NOMO-1 (cell line): ENCODE measurements around the gene CIDEB.

Experiments used
- DNase-seq, 2 experiments: peaks; one replicate each; lab custom pipeline; 2025; ENCODE audit not compliant: unreplicated experiment in 2 of 2; lab: John Stamatoyannopoulos, UW

The CIDEB gene

DNA sequence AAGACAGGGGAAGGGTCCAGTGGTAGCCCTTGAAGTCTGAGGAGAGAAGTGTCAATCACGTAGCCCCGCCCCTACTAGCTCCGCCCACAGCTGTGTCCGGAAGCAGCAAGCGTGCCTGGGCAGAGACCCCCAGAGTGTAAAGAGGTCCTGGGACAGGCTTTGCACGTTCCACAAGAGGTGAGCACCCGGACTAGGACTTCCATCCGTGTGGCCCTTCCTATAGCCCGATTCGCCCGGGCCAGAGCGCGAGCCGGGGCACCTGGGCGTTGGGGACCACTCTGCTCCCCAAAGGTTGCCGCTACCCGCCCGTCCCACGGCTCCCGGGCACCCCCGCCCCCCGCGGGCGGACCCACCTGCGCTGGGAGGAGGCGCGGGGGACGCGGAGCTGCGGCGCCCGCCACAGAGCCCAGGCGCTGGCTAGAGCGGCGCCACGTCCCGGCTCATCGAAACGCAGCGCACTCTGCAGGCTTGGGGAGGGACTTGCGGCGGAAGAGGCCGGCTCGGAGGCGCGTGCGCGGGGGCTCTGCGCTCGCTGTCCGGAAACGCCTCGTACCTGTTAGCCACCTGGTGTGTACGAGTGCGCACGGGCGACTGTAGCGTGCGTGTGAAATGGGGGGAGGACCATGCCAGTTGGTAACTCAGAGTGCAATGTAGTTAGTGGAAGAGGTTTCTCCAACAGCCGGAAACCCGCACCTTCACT, 36.5 kb downstream of the CIDEB start, which contains the start of gene RABGGTA:
Gene RABGGTA (minus strand): TSS at position 464 of the 700 bp plus-strand sequence. CDS start 482 bp downstream, outside the sequence.
- DNase-seq = peak; percentile 78 to 91

- DNase-seq = no peak
Observed at GRCh38 chr14:24270537-24271133, 37.1 kb downstream of the CIDEB start.

DNA sequence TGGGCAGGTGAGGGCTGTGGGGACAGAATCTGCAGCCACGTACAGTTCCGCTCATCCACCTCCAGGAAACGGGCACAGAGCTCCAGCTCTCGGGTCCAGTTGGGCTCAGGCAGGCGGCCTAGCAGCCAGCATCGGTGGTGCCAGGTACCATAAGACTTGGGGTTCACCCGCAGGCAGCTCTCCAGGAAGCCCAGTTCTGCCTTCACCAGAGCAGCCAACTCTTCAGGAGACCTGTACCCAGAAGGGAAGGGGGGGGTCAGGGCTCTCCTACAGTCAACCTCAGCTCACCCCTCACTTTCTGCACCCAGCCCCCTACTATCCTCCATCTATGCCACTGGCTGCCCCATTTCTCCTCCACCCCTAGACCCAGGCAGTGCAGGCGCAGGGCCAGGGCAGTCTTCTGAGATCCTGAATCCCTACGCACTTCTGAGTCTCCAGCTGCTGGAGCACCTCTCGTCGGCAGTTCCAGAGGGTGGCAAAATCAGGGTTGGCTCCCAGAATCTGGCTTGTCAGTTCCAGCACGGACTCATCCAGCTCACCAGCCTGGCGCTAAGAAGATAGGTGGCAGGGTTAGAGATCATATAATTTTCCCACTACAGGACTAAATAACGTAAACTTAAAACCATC, 37.8 kb downstream of the CIDEB start:
- no peak for DNase-seq

GRCh38 chr14:24269368-24269767, 38.4 kb downstream of the CIDEB start:
- DNase-seq = no peak

GRCh38 chr14:24268225-24268624, 39.6 kb downstream of the CIDEB start:
- no peak for DNase-seq

- no peak for DNase-seq
Observed at GRCh38 chr14:24267516-24267915, 40.3 kb downstream of the CIDEB start.

GRCh38 chr14:24266344-24267244, 41.2 kb downstream of the CIDEB start:
- no peak for DNase-seq

DNA sequence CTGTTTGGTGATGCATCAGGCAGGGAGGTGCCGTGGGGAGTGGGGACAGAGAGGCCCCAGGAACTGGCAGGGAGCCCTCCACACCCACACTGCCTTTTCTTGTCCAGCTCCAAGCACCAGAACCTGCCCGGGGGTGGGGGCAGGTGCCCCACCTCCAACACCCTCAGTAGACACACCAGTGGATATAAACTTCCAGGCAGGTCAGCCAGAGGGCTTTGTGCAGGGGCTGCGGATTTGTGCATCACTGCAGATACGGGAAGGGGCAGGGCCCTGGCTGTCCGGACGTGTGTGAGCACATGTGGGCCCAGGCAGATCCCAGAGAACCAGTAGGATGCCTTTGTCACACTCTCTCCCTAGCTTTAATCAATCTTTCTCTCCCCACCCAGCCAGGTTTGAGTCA, 43.5 kb downstream of the CIDEB start:
- no peak for DNase-seq

GRCh38 chr14:24263848-24264247, 43.9 kb downstream of the CIDEB start:
- DNase-seq = no peak

DNA sequence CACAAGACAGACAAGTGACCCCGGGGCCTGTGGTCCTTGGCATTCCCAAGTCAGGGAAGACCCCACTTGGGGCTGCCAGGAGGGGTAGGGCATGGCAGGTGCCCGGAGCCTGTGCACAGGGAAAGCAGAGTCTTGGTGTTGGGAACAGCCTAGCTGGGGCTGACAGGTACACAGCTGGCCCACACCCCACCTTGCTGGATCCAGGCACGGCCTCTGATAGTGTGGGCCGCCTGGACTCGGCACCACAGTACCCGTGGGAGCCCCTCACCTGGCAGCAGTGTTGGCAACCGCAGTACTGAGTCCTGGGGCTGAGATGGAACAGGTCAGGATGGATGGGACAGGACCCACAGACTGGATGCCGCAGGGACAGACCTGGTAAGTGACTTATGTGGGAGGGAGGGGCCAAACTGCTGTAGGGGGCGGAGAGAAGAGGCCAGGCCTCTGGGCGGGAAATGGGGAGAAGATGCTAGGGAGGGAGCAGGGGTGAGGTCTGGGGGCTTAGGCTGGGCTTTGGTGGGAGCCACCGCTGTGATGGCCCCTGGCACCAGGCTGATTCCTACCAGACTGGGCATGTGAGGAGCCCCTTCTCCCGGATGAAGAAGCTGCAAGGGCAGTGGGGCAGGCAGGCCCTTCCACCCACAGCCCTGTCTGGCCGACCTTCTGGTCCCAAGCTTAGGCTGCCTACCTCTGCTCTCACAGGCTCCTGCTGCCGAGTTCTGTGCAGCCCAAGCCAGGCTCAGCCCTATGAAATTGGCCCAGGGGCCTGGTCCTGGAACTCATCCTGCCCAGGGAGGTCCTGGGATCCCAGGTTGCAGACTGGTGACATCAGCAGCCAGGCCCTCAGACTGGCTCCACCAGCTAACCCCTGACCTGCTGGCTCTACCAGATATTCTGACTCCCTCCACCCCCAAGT, 44.7 kb downstream of the CIDEB start, which contains the start of gene TGM1:
Gene TGM1 (minus strand): TSS at position 357 of the 913 bp plus-strand sequence. CDS start 825 bp downstream, outside the sequence.
- no peak for DNase-seq

- no peak for DNase-seq
Observed at GRCh38 chr14:24261969-24262327, 45.8 kb downstream of the CIDEB start.

GRCh38 chr14:24261256-24261968, 46.4 kb downstream of the CIDEB start:
- no peak for DNase-seq

- no peak for DNase-seq
Observed at GRCh38 chr14:24260780-24261157, 47.0 kb downstream of the CIDEB start.

DNA sequence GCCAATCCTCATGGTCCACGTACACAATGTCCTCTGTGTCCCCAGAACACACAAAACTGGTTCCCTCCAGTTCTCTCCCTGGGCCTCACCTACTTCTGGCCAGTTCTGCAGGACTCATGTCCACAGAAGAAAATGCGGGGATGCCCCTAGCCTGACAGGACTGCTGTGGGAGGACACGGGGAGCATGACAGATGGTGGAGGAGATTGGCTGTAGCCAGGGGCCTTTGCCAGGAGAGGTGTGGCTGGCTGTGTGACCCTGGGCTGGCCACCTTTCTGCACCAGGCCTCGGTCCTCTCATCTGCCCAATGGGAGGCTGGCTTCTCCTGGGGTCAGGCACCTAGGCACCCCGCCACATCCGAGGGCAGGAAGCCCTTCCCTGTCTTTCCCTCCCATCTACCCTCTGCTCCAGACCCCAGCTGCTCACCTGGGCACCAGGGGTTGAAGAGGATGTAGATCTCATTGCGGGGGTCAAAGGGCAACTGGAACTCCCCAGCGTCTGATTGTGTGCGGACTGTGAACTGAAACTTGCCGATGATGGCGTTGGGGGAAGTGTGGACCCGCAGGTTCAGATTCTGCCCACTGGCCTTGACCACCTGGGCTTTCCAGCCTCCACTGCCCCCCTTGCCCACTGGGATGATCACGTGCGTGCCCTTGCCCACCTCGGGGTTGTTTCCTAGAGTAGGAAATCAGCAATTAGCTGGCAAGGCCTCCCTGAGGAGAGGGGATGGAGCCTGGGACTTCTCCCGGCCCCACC, 47.6 kb downstream of the CIDEB start:
- DNase-seq = no peak

DNA sequence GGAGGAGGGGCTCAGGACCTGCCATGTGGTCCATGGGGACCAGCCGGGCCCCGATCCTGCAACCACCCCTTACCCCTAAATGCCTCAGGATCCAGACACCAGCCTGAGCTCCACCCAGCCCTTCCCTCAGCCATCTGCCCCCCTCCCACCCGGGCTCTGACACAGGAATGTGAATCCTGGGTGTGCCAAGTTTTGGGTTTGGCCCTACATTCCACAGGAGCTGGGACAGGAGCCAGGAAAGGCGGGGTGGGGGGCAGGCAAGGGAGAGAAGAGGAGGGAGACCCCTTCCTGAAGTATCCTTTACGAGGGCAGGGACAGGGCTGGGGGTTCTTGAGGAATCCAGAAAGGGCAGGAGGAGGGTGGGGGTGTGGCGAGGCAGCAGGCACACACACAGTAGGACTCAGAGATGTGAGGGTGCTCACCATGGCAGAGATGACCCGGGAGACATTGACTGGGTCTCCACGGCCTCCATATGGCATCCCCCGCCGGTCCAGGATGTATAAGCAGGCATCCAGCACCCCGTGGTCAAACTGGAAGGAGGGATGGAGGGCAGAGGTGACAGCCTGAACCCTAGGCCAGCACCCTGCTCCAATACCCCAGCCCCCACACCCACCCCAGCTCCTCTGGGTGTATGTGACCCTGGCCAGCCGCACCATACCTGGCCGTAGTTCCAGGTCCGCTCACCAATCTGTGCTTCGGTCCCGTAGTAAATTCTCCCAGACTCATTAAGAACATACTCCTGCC, 48.3 kb downstream of the CIDEB start:
- no peak for DNase-seq

DNA sequence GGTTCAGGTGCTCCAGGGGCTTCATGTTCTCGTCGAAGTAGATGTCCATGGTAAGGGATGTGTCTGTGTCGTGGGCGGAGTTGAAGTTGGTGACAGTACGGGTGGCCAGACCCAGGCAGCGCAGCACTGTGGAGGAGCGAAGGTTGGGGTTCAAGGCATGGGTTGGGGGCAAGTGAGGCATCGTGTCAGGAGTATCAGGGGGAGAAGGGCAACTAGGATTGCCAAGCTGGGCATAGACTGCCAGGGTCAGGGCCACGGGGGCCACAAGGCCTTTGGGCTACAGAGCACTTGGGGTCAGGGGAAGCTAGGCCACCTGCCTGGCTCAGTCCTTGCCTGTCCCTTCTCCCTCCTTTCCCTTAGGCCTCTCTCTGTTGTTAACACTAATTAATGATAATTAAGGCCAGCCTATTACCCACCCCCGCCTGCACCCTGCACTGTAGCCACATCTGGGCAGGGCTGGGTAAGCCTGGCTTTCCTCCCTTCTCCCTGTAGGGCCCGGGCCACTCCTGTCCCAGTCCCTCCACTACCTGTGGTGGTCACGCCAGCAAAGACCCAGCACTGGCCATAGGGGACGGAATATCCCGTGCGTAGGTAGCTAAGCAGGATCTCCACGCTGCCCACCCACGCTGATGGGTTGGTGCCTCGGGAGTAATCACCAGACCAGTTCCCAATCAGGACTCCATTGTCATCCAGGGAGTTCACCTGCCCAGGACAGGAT, 49.1 kb downstream of the CIDEB start:
- DNase-seq = no peak

DNA sequence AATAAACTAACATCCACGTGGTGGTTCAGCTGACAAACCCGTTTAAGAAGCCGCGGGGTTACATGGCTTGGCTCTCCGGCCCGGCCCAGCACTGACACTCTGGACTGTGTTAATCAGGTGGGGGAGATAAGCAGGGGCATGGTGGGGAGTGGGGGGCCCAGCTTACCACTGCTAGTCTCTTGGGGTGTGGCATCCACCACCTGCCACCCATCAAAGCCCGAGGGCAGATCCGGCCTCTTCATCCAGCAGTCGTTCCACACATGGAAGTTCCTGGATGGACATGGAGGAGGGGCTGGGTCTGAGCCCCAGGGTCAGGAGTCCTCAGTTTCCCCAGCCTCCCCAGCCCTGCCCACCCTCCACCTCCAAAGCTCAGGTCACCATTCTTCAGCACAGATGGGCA, 49.7 kb downstream of the CIDEB start:
- no peak for DNase-seq
